Ascending aorta (tissue), 2 donors: ENCODE measurements around the gene CCDC17. TPM values are rescaled to one million over a fixed set of nuclear protein-coding genes. Genes with fewer than 3 reads are reported as not detected.

Source experiments
- DNase-seq, 2 donors: peaks; one replicate each; pipeline ENCODE4 v3.0.0-alpha.2; 2019; ENCODE audit warnings: low spot score in 2 of 2
- H3K27ac ChIP-seq, 2 donors: fragments of 200-600 bp; sonication (generic); one replicate each; pipeline ENCODE4 v1.5.1; 2016 to 2017; ENCODE audit warnings: mild to moderate bottlenecking in 1 of 2
- H3K27me3 ChIP-seq: fragments of 200-600 bp; sonication (generic); one replicate; pipeline ENCODE4 v1.5.1; 2017
- H3K36me3 ChIP-seq, 2 donors: fragments of 200-600 bp; sonication (generic); one replicate each; pipeline ENCODE4 v1.5.1; 2016
- H3K4me1 ChIP-seq, 2 donors: fragments of 200-600 bp; sonication (generic); one replicate each; pipeline ENCODE4 v1.5.1; 2016 to 2017; ENCODE audit warnings: mild to moderate bottlenecking in 1 of 2
- H3K4me3 ChIP-seq, 2 donors: fragments of 200-600 bp; sonication (generic); one replicate each; pipeline ENCODE4 v1.5.1; 2016 to 2017; ENCODE audit warnings: mild to moderate bottlenecking in 1 of 2
- H3K9me3 ChIP-seq, 2 donors: fragments of 200-600 bp; sonication (generic); one replicate each; pipeline ENCODE4 v1.5.1; 2016
- intact Hi-C: fragments of 100-400 bp; cut with DNase I; formaldehyde crosslinking; loops from one replicate; pipeline ENCODE4 v1.15.1; 2023
- total RNA-seq: library from RNA; depleted of rRNA; stranded (reverse); fragments of >200 nt; gene quantifications from one replicate; pipeline ENCODE4 v1.1.0, GENCODE V29; 2016
- TF ChIP-seq, protein P1 (sequence below), 3 experiments: fragments of 200-600 bp in 2 of 3; fragments of 450-650 bp in 1 of 3; sonication (generic) in 2 of 3; IDR thresholded peaks; one replicate each; pipeline ENCODE4 v1.5.1; 2016 to 2019; ENCODE audit warnings: antibody characterized with exemption in 3 of 3, mild to moderate bottlenecking in 1 of 3, moderate library complexity in 1 of 3

The CCDC17 gene
- total RNA-seq, 1 donor from 2014 or later: not detected

DNA sequence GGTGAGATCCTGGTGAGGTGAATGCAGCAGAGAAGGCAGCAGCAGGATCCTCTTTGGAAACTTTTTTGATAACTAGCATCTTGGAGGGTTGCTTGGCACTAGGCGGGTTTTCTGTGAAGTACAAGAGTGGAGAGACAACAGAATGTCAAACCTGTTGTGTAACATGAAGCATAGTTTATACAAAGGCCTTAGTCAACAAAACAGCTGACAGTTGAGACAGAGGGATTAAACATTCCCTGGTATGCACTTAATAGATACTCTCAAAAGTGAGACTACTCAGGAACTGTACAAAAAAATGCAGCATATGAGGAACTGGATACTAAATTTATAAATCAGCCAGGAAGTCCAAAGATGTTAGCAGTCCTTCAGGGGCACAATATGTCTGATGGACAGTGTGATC is 16.4 kb upstream of the CCDC17 start:
- intact Hi-C loops: no loop called here
- no peaks in the 10 kb centered on the region for H3K4me1 ChIP-seq
- H3K4me3 ChIP-seq: no peak overlapping the region
- TF ChIP-seq, protein P1, sequence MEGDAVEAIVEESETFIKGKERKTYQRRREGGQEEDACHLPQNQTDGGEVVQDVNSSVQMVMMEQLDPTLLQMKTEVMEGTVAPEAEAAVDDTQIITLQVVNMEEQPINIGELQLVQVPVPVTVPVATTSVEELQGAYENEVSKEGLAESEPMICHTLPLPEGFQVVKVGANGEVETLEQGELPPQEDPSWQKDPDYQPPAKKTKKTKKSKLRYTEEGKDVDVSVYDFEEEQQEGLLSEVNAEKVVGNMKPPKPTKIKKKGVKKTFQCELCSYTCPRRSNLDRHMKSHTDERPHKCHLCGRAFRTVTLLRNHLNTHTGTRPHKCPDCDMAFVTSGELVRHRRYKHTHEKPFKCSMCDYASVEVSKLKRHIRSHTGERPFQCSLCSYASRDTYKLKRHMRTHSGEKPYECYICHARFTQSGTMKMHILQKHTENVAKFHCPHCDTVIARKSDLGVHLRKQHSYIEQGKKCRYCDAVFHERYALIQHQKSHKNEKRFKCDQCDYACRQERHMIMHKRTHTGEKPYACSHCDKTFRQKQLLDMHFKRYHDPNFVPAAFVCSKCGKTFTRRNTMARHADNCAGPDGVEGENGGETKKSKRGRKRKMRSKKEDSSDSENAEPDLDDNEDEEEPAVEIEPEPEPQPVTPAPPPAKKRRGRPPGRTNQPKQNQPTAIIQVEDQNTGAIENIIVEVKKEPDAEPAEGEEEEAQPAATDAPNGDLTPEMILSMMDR (IDR thresholded peaks at IDR 0.05): no peak
- peaks cover 42 to 54% of the 10 kb centered on the region in 2 donors for H3K36me3 ChIP-seq
- H3K27ac ChIP-seq: no peak overlapping the region
- DNase-seq: no peak
- H3K27me3 ChIP-seq: no peaks in the 10 kb centered on the region
- H3K9me3 ChIP-seq: no peaks in the 10 kb centered on the region

- intact Hi-C loops: no loop called here
- Histone ChIP-seq H3K4me3 (no peak overlapping the region), H3K9me3 (no peaks in the 10 kb centered on the region), H3K4me1 (no peaks in the 10 kb centered on the region), H3K36me3 (peaks cover 58 to 83% of the 10 kb centered on the region in 2 donors), H3K27ac (no peak overlapping the region), H3K27me3 (no peaks in the 10 kb centered on the region)
- no peak for DNase-seq
- TF ChIP-seq, protein P1 (IDR thresholded peaks at IDR 0.05): no peak
These were observed 11.4 kb upstream of the CCDC17 start for GRCh38 chr1:45635211-45635610.

GRCh38 chr1:45630429-45630828 is 6.6 kb upstream of the CCDC17 start:
- no peaks in the 10 kb centered on the region for H3K27me3 ChIP-seq
- peaks cover 68 to 96% of the 10 kb centered on the region in 2 donors for H3K36me3 ChIP-seq
- TF ChIP-seq, protein P1 (IDR thresholded peaks at IDR 0.05): no peak
- no peaks in the 10 kb centered on the region for H3K9me3 ChIP-seq
- H3K27ac ChIP-seq: no peak overlapping the region
- no peaks in the 10 kb centered on the region for H3K4me1 ChIP-seq
- intact Hi-C loops: no loop called here
- no peak for DNase-seq
- H3K4me3 ChIP-seq: no peak overlapping the region

DNA sequence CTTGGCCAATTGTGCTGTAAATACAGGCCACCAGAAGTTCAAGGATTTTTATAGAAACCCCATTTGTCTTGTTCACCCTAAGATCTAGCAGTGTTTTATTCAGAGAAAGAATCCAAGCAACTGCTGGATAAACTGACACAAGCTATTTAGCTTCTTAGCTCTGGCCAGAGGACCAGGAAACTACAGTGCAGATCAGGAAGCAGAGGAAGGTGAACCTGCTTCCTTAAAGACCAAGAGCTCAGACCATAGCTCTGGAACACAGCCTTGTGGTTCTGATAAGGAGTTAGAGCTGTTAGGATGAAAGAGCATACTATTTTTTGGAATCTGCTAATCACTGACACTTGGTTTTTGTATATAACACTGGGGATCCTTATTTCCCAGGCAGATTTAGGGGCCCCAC is 5.2 kb upstream of the CCDC17 start:
- Histone ChIP-seq H3K9me3 (no peaks in the 10 kb centered on the region), H3K27ac (no peak overlapping the region), H3K27me3 (no peaks in the 10 kb centered on the region), H3K36me3 (peaks cover 67 to 84% of the 10 kb centered on the region in 2 donors), H3K4me3 (no peak overlapping the region), H3K4me1 (no peaks in the 10 kb centered on the region)
- no peak for DNase-seq
- TF ChIP-seq, protein P1 (IDR thresholded peaks at IDR 0.05): no peak
- intact Hi-C loops: no loop called here

GRCh38 chr1:45622524-45623394 is 1.1 kb downstream of the CCDC17 start:
- H3K4me3 ChIP-seq: peak overlapping the region; percentile 39 to 51
- peak overlapping the region; percentile 37 to 62 for H3K27ac ChIP-seq
- H3K4me1 ChIP-seq: peaks cover 0 to 3% of the 10 kb centered on the region in 2 donors
- no peak for DNase-seq
- no peaks in the 10 kb centered on the region for H3K27me3 ChIP-seq
- TF ChIP-seq, protein P1 (IDR thresholded peaks at IDR 0.05): no peak
- no peaks in the 10 kb centered on the region for H3K9me3 ChIP-seq
- intact Hi-C loops: no loop called here
- H3K36me3 ChIP-seq: peaks cover 10 to 34% of the 10 kb centered on the region in 2 donors
